RWPE2 (cell line): ENCODE results near the gene SPNS3.

Source experiments
- ATAC-seq: fragments of 200-7000 bp; cut with Tn5 transposase; 3 replicates; pipeline ENCODE4 v1.9.1; 2021; ENCODE audit warnings: low read depth
- DNase-seq: peaks from one replicate; pipeline ENCODE4 v3.0.0-alpha.2; 2020; ENCODE audit warnings: low spot score
- H3K27ac ChIP-seq: fragments of 450-650 bp; 2 replicates; pipeline ENCODE4 v1.5.1; 2017; ENCODE audit warnings: mild to moderate bottlenecking; ENCODE audit not compliant: poor library complexity, severe bottlenecking
- H3K27me3 ChIP-seq: fragments of 250-450 bp; sonication (Bioruptor Pico); 2 replicates; pipeline ENCODE4 v1.5.1; 2021; ENCODE audit warnings: mild to moderate bottlenecking, moderate library complexity; ENCODE audit not compliant: insufficient read depth, poor library complexity, severe bottlenecking
- H3K36me3 ChIP-seq: fragments of 250-450 bp; sonication (Bioruptor Pico); 2 replicates; pipeline ENCODE4 v1.5.1; 2020; ENCODE audit warnings: low read depth, mild to moderate bottlenecking, moderate library complexity
- H3K4me1 ChIP-seq: fragments of 250-450 bp; sonication (Bioruptor Pico); 2 replicates; pipeline ENCODE4 v1.5.1; 2021; ENCODE audit warnings: mild to moderate bottlenecking, moderate library complexity; ENCODE audit not compliant: insufficient read depth, poor library complexity, severe bottlenecking
- H3K4me3 ChIP-seq: fragments of 250-450 bp; sonication (Bioruptor Pico); 2 replicates; pipeline ENCODE4 v1.5.1; 2021; ENCODE audit warnings: mild to moderate bottlenecking, moderate library complexity; ENCODE audit not compliant: severe bottlenecking
- H3K9me3 ChIP-seq: fragments of 250-450 bp; sonication (Bioruptor Pico); 2 replicates; pipeline ENCODE4 v1.5.1; 2021; ENCODE audit warnings: mild to moderate bottlenecking, moderate library complexity; ENCODE audit not compliant: severe bottlenecking
- TF ChIP-seq, protein P1 (sequence below): fragments of 450-650 bp; IDR thresholded peaks from one replicate; pipeline ENCODE4 v1.5.1; 2017; ENCODE audit warnings: mild to moderate bottlenecking, moderate library complexity; ENCODE audit not compliant: poor library complexity, severe bottlenecking

Gene SPNS3

DNA sequence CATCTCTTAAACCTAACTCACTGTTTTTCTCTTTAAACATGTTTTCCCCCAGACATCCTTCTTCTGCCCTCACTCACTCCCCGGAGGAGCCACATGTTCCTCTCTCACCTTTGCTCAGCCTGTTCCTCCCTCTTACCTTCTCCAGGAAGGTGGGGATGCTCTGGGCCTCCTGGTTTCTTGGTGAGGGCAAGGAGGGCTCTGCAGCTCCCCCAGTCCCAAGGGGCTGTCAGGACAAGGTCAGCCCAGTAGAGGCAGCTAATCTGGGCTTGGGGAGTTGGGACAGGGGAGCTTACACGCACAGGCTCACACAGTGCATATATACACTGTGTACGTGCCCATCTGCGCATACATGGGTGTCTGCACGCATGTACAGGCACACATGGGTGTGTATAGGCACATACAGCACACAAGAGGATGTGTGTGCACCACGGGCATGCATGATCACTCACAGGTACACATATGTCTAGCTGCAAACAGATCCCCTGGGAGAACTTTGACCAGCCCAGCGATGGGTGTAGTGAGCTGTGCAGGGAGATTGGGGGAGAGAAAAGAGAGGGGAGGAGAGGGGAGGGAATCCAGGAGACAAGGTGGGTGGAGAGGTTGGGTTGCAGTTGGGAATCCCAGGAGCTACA lies 28.6 kb upstream of the SPNS3 start:
- Histone ChIP-seq H3K4me3 (no peak overlapping the region), H3K27ac (no peak overlapping the region), H3K4me1 (no peaks in the 10 kb centered on the region), H3K9me3 (no peaks in the 10 kb centered on the region), H3K27me3 (no peaks in the 10 kb centered on the region), H3K36me3 (no peaks in the 10 kb centered on the region)
- no peak for DNase-seq
- no peak; the same call in 2 of the 3 replicates for ATAC-seq
- TF ChIP-seq, protein P1, sequence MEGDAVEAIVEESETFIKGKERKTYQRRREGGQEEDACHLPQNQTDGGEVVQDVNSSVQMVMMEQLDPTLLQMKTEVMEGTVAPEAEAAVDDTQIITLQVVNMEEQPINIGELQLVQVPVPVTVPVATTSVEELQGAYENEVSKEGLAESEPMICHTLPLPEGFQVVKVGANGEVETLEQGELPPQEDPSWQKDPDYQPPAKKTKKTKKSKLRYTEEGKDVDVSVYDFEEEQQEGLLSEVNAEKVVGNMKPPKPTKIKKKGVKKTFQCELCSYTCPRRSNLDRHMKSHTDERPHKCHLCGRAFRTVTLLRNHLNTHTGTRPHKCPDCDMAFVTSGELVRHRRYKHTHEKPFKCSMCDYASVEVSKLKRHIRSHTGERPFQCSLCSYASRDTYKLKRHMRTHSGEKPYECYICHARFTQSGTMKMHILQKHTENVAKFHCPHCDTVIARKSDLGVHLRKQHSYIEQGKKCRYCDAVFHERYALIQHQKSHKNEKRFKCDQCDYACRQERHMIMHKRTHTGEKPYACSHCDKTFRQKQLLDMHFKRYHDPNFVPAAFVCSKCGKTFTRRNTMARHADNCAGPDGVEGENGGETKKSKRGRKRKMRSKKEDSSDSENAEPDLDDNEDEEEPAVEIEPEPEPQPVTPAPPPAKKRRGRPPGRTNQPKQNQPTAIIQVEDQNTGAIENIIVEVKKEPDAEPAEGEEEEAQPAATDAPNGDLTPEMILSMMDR: no peak

GRCh38 chr17:4405699-4406098 lies 28.0 kb upstream of the SPNS3 start:
- TF ChIP-seq, protein P1: no peak
- no peak overlapping the region for H3K4me3 ChIP-seq
- no peaks in the 10 kb centered on the region for H3K4me1 ChIP-seq

DNA sequence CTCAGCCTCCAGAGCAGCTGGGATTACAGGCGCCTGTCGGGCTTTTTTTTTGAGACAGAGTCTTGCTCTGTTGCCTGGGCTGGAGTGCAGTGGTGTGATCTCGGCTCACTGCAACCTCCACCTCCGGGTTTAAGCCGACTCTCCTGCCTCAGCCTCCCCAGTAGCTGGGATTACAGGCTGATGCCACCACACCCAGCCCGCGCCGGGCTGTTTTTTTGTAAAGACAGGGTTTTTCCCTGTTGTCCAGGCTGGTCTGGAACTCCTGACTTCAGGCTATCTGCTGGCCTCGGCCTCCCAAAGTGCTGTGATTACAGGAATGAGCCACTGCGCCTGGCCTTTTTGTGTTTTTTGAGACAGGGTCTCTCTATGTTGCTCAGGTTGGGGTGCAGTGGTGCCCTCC lies 27.4 kb upstream of the SPNS3 start:
- H3K27ac ChIP-seq: no peak overlapping the region
- no peaks in the 10 kb centered on the region for H3K4me1 ChIP-seq
- H3K9me3 ChIP-seq: no peaks in the 10 kb centered on the region
- ATAC-seq: no peak
- no peak overlapping the region for H3K4me3 ChIP-seq
- no peaks in the 10 kb centered on the region for H3K27me3 ChIP-seq
- TF ChIP-seq, protein P1: no peak
- H3K36me3 ChIP-seq: no peaks in the 10 kb centered on the region
- no peak for DNase-seq

More at GRCh38 chr17:4405699-4406098, 28.0 kb upstream of the SPNS3 start:
- H3K9me3 ChIP-seq: no peaks in the 10 kb centered on the region
- no peaks in the 10 kb centered on the region for H3K27me3 ChIP-seq
- no peak overlapping the region for H3K27ac ChIP-seq
- no peak for ATAC-seq
- DNase-seq: no peak
- no peaks in the 10 kb centered on the region for H3K36me3 ChIP-seq

- ATAC-seq: no peak
- Histone ChIP-seq H3K9me3 (no peaks in the 10 kb centered on the region), H3K27ac (no peak overlapping the region), H3K4me1 (no peaks in the 10 kb centered on the region), H3K27me3 (no peaks in the 10 kb centered on the region), H3K36me3 (no peaks in the 10 kb centered on the region), H3K4me3 (no peak overlapping the region)
- DNase-seq: no peak
- TF ChIP-seq, protein P1: no peak
Measured at GRCh38 chr17:4407216-4407615, 26.5 kb upstream of the SPNS3 start.

DNA sequence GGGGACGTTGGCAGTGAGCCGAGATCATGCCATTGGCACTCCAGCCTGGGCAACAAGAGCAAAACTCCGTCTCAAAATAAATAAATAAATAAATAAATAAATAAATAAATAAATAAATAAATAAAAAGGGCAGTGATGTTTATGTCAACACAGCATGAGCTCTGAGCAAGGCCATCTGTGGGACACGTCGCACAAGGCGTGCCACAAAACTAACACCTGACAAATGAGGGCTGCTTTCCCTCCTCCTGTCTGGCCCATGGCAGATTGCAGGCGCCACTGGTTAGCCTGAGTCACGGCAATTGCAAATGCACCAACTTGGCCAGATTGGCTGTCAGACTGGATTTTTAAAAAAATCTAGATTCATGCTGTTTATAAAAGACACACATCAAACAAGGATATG lies 25.9 kb upstream of the SPNS3 start:
- DNase-seq: no peak
- Histone ChIP-seq H3K27me3 (no peaks in the 10 kb centered on the region), H3K9me3 (no peaks in the 10 kb centered on the region), H3K4me3 (no peak overlapping the region), H3K27ac (no peak overlapping the region), H3K4me1 (no peaks in the 10 kb centered on the region), H3K36me3 (no peaks in the 10 kb centered on the region)
- ATAC-seq: no peak
- TF ChIP-seq, protein P1: no peak
